RWPE2 (cell line): ENCODE measurements around the gene AP3B1.

Experiments used
- ATAC-seq: fragments of 200-7000 bp; cut with Tn5 transposase; 3 replicates; pipeline ENCODE4 v1.9.1; 2021; ENCODE audit warnings: low read depth
- DNase-seq: peaks from one replicate; pipeline ENCODE4 v3.0.0-alpha.2; 2020; ENCODE audit warnings: low spot score
- H3K27ac ChIP-seq: fragments of 450-650 bp; 2 replicates; pipeline ENCODE4 v1.5.1; 2017; ENCODE audit warnings: mild to moderate bottlenecking; ENCODE audit not compliant: poor library complexity, severe bottlenecking
- H3K27me3 ChIP-seq: fragments of 250-450 bp; sonication (Bioruptor Pico); 2 replicates; pipeline ENCODE4 v1.5.1; 2021; ENCODE audit warnings: mild to moderate bottlenecking, moderate library complexity; ENCODE audit not compliant: insufficient read depth, poor library complexity, severe bottlenecking
- H3K36me3 ChIP-seq: fragments of 250-450 bp; sonication (Bioruptor Pico); 2 replicates; pipeline ENCODE4 v1.5.1; 2020; ENCODE audit warnings: low read depth, mild to moderate bottlenecking, moderate library complexity
- H3K4me1 ChIP-seq: fragments of 250-450 bp; sonication (Bioruptor Pico); 2 replicates; pipeline ENCODE4 v1.5.1; 2021; ENCODE audit warnings: mild to moderate bottlenecking, moderate library complexity; ENCODE audit not compliant: insufficient read depth, poor library complexity, severe bottlenecking
- H3K4me3 ChIP-seq: fragments of 250-450 bp; sonication (Bioruptor Pico); 2 replicates; pipeline ENCODE4 v1.5.1; 2021; ENCODE audit warnings: mild to moderate bottlenecking, moderate library complexity; ENCODE audit not compliant: severe bottlenecking
- H3K9me3 ChIP-seq: fragments of 250-450 bp; sonication (Bioruptor Pico); 2 replicates; pipeline ENCODE4 v1.5.1; 2021; ENCODE audit warnings: mild to moderate bottlenecking, moderate library complexity; ENCODE audit not compliant: severe bottlenecking
- CTCF ChIP-seq: fragments of 450-650 bp; IDR thresholded peaks from one replicate; pipeline ENCODE4 v1.5.1; 2017; ENCODE audit warnings: mild to moderate bottlenecking, moderate library complexity; ENCODE audit not compliant: poor library complexity, severe bottlenecking

The AP3B1 gene

GRCh38 chr5:78234804-78235203 is 59.7 kb downstream of the AP3B1 start:
- DNase-seq (no peak), ATAC-seq (no peak)
- Histone ChIP-seq H3K27me3 (no peaks in the 10 kb centered on the region), H3K4me3 (no peak overlapping the region), H3K4me1 (no peaks in the 10 kb centered on the region), H3K36me3 (peaks cover 9% of the 10 kb centered on the region; the same call in 1 of the 2 replicates), H3K9me3 (no peaks in the 10 kb centered on the region), H3K27ac (no peak overlapping the region)
- no peak for TF ChIP-seq CTCF

GRCh38 chr5:78232163-78232562 is 62.3 kb downstream of the AP3B1 start:
- no peak overlapping the region for H3K4me3 ChIP-seq
- H3K27me3 ChIP-seq: no peaks in the 10 kb centered on the region
- no peaks in the 10 kb centered on the region for H3K9me3 ChIP-seq
- TF ChIP-seq CTCF: no peak
- H3K4me1 ChIP-seq: no peaks in the 10 kb centered on the region
- H3K36me3 ChIP-seq: peaks cover 11% of the 10 kb centered on the region; the same call in 1 of the 2 replicates
- DNase-seq (no peak), ATAC-seq (no peak)
- H3K27ac ChIP-seq: no peak overlapping the region

DNA sequence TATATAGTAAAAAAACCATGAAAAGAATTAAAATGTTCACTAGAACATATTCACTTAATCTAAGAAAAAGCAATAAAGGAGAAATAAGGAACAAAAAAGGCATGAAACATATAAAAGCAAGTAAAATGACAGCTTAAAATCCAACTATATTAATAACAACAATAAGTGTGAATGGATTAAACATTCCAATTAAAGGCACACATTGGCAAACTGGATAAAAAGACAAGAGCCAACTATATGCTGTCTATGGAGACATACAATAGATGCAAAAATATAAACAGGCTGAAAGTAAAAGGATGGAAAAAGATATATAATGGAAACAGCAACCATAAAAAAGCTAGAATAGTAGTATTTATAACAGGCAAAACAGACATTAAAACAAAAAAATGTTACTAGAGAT is 70.1 kb downstream of the AP3B1 start:
- Histone ChIP-seq H3K4me1 (no peaks in the 10 kb centered on the region), H3K27me3 (no peaks in the 10 kb centered on the region), H3K9me3 (peaks cover 3% of the 10 kb centered on the region), H3K27ac (no peak overlapping the region), H3K36me3 (peaks cover 41% of the 10 kb centered on the region), H3K4me3 (no peak overlapping the region)
- ATAC-seq (no peak), DNase-seq (no peak)
- TF ChIP-seq CTCF: no peak

DNA sequence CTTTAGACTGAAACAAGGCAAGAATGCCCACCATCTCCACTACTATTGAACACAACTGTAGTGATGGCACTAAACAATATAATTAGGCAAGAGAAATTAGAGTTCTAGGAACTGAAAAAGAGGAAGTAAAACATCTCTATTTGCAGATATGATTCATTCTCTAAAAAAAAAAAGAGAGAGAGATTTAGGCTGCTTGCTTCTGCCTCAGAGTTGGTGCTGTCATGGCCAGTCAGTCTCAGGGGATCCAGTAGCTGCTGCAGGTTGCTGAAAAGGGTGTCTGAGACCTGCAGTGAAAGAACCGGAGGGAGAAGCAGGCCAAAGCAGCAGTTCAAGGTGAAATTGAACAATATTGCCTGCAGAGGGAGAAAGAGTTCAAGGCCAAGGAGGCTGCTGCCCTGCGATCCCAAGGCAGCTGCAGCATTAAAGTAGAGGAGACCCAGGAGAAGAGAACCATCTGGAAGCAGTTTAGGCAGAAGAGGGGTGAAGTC is 72.5 kb downstream of the AP3B1 start:
- no peak for DNase-seq
- peaks cover 42% of the 10 kb centered on the region for H3K36me3 ChIP-seq

More for the DNA sequence above, 72.5 kb downstream of the AP3B1 start:
- Histone ChIP-seq H3K4me1 (no peaks in the 10 kb centered on the region), H3K4me3 (no peak overlapping the region), H3K9me3 (peaks cover 3% of the 10 kb centered on the region), H3K27me3 (no peaks in the 10 kb centered on the region), H3K27ac (no peak overlapping the region)
- no peak for TF ChIP-seq CTCF
- no peak for ATAC-seq
